H9 (cell line): ENCODE data around the gene ARRDC1. TPM values are rescaled to one million over a fixed set of nuclear protein-coding genes. Genes with fewer than 3 reads are reported as not detected.
A peak's percentile ranks its signal among the peaks of the same experiment; 100 is the strongest.

Experiments used
- DNase-seq: peaks from one replicate; pipeline ENCODE4 v3.0.0-alpha.2; 2017
- H2AFZ ChIP-seq: one replicate; pipeline ENCODE4 v1.6.1; 2013; ENCODE audit warnings: mild to moderate bottlenecking, low read length, control low read depth, moderate library complexity
- H2AK5ac ChIP-seq: 2 replicates; pipeline ENCODE4 v1.6.1; 2013; ENCODE audit warnings: low read length, control low read depth, mixed read lengths; ENCODE audit not compliant: insufficient read length
- H2BK120ac ChIP-seq: one replicate; pipeline ENCODE4 v1.6.1; 2013; ENCODE audit warnings: low read depth, mild to moderate bottlenecking, low read length, control low read depth, inconsistent platforms; ENCODE audit not compliant: poor library complexity, severe bottlenecking
- H2BK12ac ChIP-seq: 2 replicates; pipeline ENCODE4 v1.6.1; 2013; ENCODE audit warnings: low read length, control low read depth, mixed read lengths, low read depth; ENCODE audit not compliant: insufficient read length
- H2BK15ac ChIP-seq: 2 replicates; pipeline ENCODE4 v1.6.1; 2013; ENCODE audit warnings: low read depth, low read length, control low read depth
- H2BK20ac ChIP-seq: one replicate; pipeline ENCODE4 v1.6.1; 2013; ENCODE audit warnings: low read depth, mild to moderate bottlenecking, low read length, control low read depth, inconsistent platforms; ENCODE audit not compliant: poor library complexity, severe bottlenecking
- H2BK5ac ChIP-seq: 2 replicates; pipeline ENCODE4 v1.6.1; 2013; ENCODE audit warnings: low read length, control low read depth, mixed read lengths; ENCODE audit not compliant: insufficient read length
- H3K14ac ChIP-seq: 2 replicates; pipeline ENCODE4 v1.6.1; 2013; ENCODE audit warnings: low read length, control low read depth; ENCODE audit not compliant: insufficient read depth
- H3K18ac ChIP-seq: 2 replicates; pipeline ENCODE4 v1.6.1; 2013; ENCODE audit warnings: low read depth, mild to moderate bottlenecking, mixed read lengths, low read length, control low read depth; ENCODE audit not compliant: insufficient read length
- H3K23ac ChIP-seq: 2 replicates; pipeline ENCODE4 v1.6.1; 2013; ENCODE audit warnings: low read length, control low read depth, mixed read lengths, low read depth; ENCODE audit not compliant: insufficient read length
- H3K23me2 ChIP-seq: 2 replicates; pipeline ENCODE4 v1.6.1; 2013; ENCODE audit warnings: low read depth, mild to moderate bottlenecking, mixed read lengths, low read length, control low read depth; ENCODE audit not compliant: insufficient read length, poor library complexity, severe bottlenecking
- H3K27ac ChIP-seq: 2 replicates; pipeline ENCODE4 v1.5.1; 2013; ENCODE audit warnings: low read length, control low read depth, mixed read lengths, low read depth; ENCODE audit not compliant: insufficient read length
- H3K27me3 ChIP-seq: 2 replicates; pipeline ENCODE4 v1.6.1; 2013; ENCODE audit warnings: low read length, control low read depth, inconsistent platforms; ENCODE audit not compliant: insufficient read depth
- H3K4ac ChIP-seq: 2 replicates; pipeline ENCODE4 v1.6.1; 2013; ENCODE audit warnings: low read depth, mild to moderate bottlenecking, control low read depth, inconsistent platforms, low read length, moderate library complexity
- H3K4me1 ChIP-seq: 2 replicates; pipeline ENCODE4 v1.6.1; 2013; ENCODE audit warnings: low read length, control low read depth, inconsistent platforms; ENCODE audit not compliant: insufficient read depth
- H3K4me2 ChIP-seq: 2 replicates; pipeline ENCODE4 v1.6.1; 2013; ENCODE audit warnings: low read length, control low read depth, mixed read lengths; ENCODE audit not compliant: insufficient read length, insufficient read depth
- H3K56ac ChIP-seq: 2 replicates; pipeline ENCODE4 v1.6.1; 2013; ENCODE audit warnings: low read depth, mild to moderate bottlenecking, mixed read lengths, low read length, control low read depth; ENCODE audit not compliant: insufficient read length
- H3K79me1 ChIP-seq: 2 replicates; pipeline ENCODE4 v1.6.1; 2013; ENCODE audit warnings: low read depth, mild to moderate bottlenecking, moderate library complexity, low read length, control low read depth, inconsistent platforms; ENCODE audit not compliant: insufficient read depth, poor library complexity, severe bottlenecking
- H3K79me2 ChIP-seq: 2 replicates; pipeline ENCODE4 v1.6.1; 2013; ENCODE audit warnings: low read length, control low read depth, inconsistent platforms; ENCODE audit not compliant: insufficient read depth
- H3K9ac ChIP-seq: 2 replicates; pipeline ENCODE4 v1.6.1; 2013; ENCODE audit warnings: low read length, control low read depth, mixed read lengths; ENCODE audit not compliant: insufficient read length; ENCODE audit errors: extremely low read depth
- H3K9me3 ChIP-seq: one replicate; pipeline ENCODE4 v1.6.1; 2013; ENCODE audit warnings: low read depth, low read length, inconsistent platforms; ENCODE audit not compliant: control insufficient read depth
- H3T11ph ChIP-seq: one replicate; pipeline ENCODE4 v1.6.1; 2013; ENCODE audit warnings: mild to moderate bottlenecking, low read length, control low read depth, inconsistent platforms
- H4K20me1 ChIP-seq: one replicate; pipeline ENCODE4 v1.6.1; 2013; ENCODE audit not compliant: control insufficient read depth, insufficient read length, insufficient read depth
- H4K5ac ChIP-seq: 2 replicates; pipeline ENCODE4 v1.6.1; 2013; ENCODE audit warnings: low read depth, mild to moderate bottlenecking, mixed read lengths, low read length, control low read depth; ENCODE audit not compliant: insufficient read length
- H4K8ac ChIP-seq: replicated peaks from 2 replicates; pipeline ENCODE4 v1.6.1; 2013; ENCODE audit warnings: low read length, control low read depth, mixed read lengths, low read depth; ENCODE audit not compliant: insufficient read length
- H4K91ac ChIP-seq: 2 replicates; pipeline ENCODE4 v1.6.1; 2013; ENCODE audit warnings: low read depth, mild to moderate bottlenecking, moderate library complexity, mixed read lengths, low read length, control low read depth; ENCODE audit not compliant: insufficient read length
- H3K27ac Mint-ChIP-seq, 3 experiments: 2 replicates in 2 of 3; 3 replicates in 1 of 3; pipeline ENCODE4 v1.8.0; 2020 to 2021; ENCODE audit warnings: mixed read lengths in 3 of 3, mild to moderate bottlenecking in 1 of 3, moderate library complexity in 1 of 3
- H3K27me3 Mint-ChIP-seq: 2 replicates; pipeline ENCODE4 v1.8.0; 2021; ENCODE audit warnings: low read depth, mild to moderate bottlenecking, moderate library complexity, mixed read lengths
- H3K36me3 Mint-ChIP-seq, 3 experiments: 2 replicates in 2 of 3; 3 replicates in 1 of 3; pipeline ENCODE4 v1.8.0; 2020 to 2021; ENCODE audit warnings: low read depth in 3 of 3, mixed read lengths in 3 of 3; ENCODE audit not compliant: insufficient read depth in 1 of 3
- H3K4me1 Mint-ChIP-seq, 2 experiments: 2 replicates each; pipeline ENCODE4 v1.8.0; 2020; ENCODE audit warnings: mixed read lengths in 2 of 2
- H3K4me3 Mint-ChIP-seq, 2 experiments: 2 replicates in 1 of 2; 3 replicates in 1 of 2; pipeline ENCODE4 v1.8.0; 2020 to 2021; ENCODE audit warnings: mild to moderate bottlenecking in 2 of 2, mixed read lengths in 2 of 2, moderate library complexity in 1 of 2
- H3K9me3 Mint-ChIP-seq, 2 experiments: 2 replicates in 1 of 2; 3 replicates in 1 of 2; pipeline ENCODE4 v1.8.0; 2020; ENCODE audit warnings: mild to moderate bottlenecking in 2 of 2, mixed read lengths in 2 of 2, moderate library complexity in 1 of 2
- WGBS: extraction: QIAGEN DNeasy Blood & Tissue Kit; methylation state at CpG from one replicate; pipeline ENCODE4 v1.1.7; 2013; ENCODE audit warnings: missing lambda C conversion rate, low lambda C conversion rate, mixed read lengths; ENCODE audit not compliant: insufficient read length; ENCODE audit errors: extremely low coverage; 5-methylcytosine and 5-hydroxymethylcytosine counted together
- total RNA-seq: library from RNA; stranded (reverse); gene quantifications from 2 replicates; pipeline ENCODE4 v1.2.1, GENCODE V29; 2021
- TF ChIP-seq, protein P1 (sequence below): fragments of 200-600 bp; sonication (generic); conservative IDR thresholded peaks from 3 replicates; pipeline ENCODE4 v1.8.0; 2021; ENCODE audit warnings: antibody characterized with exemption, mild to moderate bottlenecking

Gene ARRDC1
- total RNA-seq, 1 experiment from 2014 or later: 34.4 TPM

GRCh38 chr9:137656416-137656815, 50.9 kb downstream of the ARRDC1 start:
- H3T11ph ChIP-seq: no peak overlapping the region
- H2BK5ac ChIP-seq: no peak overlapping the region
- no peak overlapping the region for H2AFZ ChIP-seq
- H3K36me3 Mint-ChIP-seq: peaks cover 6 to 22% (median 12%) of the 10 kb centered on the region in 3 experiments; a peak in 6 of 7 replicates
- H3K4me1 ChIP-seq: peaks cover 2% of the 10 kb centered on the region; the same call in 1 of the 2 replicates
- peaks cover 2% of the 10 kb centered on the region for H4K20me1 ChIP-seq
- H3K9ac ChIP-seq: no peak overlapping the region
- H4K5ac ChIP-seq: no peak overlapping the region
- no peaks in the 10 kb centered on the region for H3K27me3 ChIP-seq
- TF ChIP-seq, protein P1, sequence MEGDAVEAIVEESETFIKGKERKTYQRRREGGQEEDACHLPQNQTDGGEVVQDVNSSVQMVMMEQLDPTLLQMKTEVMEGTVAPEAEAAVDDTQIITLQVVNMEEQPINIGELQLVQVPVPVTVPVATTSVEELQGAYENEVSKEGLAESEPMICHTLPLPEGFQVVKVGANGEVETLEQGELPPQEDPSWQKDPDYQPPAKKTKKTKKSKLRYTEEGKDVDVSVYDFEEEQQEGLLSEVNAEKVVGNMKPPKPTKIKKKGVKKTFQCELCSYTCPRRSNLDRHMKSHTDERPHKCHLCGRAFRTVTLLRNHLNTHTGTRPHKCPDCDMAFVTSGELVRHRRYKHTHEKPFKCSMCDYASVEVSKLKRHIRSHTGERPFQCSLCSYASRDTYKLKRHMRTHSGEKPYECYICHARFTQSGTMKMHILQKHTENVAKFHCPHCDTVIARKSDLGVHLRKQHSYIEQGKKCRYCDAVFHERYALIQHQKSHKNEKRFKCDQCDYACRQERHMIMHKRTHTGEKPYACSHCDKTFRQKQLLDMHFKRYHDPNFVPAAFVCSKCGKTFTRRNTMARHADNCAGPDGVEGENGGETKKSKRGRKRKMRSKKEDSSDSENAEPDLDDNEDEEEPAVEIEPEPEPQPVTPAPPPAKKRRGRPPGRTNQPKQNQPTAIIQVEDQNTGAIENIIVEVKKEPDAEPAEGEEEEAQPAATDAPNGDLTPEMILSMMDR: no peak
- no peak overlapping the region for H3K18ac ChIP-seq
- H2BK20ac ChIP-seq: no peak overlapping the region
- peaks cover 31% of the 10 kb centered on the region; the same call in 1 of the 2 replicates for H3K79me2 ChIP-seq
- no peak overlapping the region for H2BK120ac ChIP-seq
- H4K91ac ChIP-seq: no peak overlapping the region
- peaks cover 3% of the 10 kb centered on the region for H3K79me1 ChIP-seq
- no peaks in the 10 kb centered on the region for H3K9me3 Mint-ChIP-seq
- H3K23ac ChIP-seq: no peak overlapping the region
- H2AK5ac ChIP-seq: no peak overlapping the region
- no CpG with 5 or more reads among the region's 6 CpGs for WGBS
- no peak overlapping the region for H2BK12ac ChIP-seq
- no peak overlapping the region for H3K14ac ChIP-seq
- H3K9me3 ChIP-seq: no peaks in the 10 kb centered on the region
- peak overlapping the region in 1 of 3 experiments; percentile 14; a peak in 2 of 7 replicates for H3K27ac Mint-ChIP-seq
- H3K4me3 Mint-ChIP-seq: no peak overlapping the region
- H4K8ac ChIP-seq: no peak overlapping the region
- no peak for DNase-seq
- no peak overlapping the region for H3K27ac ChIP-seq
- no peaks in the 10 kb centered on the region for H3K27me3 Mint-ChIP-seq
- H3K4me2 ChIP-seq: no peak overlapping the region
- H2BK15ac ChIP-seq: no peak overlapping the region
- no peak overlapping the region for H3K4ac ChIP-seq
- no peaks in the 10 kb centered on the region for H3K23me2 ChIP-seq
- H3K4me1 Mint-ChIP-seq: peaks cover 20 to 24% of the 10 kb centered on the region in 2 experiments
- no peak overlapping the region for H3K56ac ChIP-seq
